Endothelial cell of umbilical vein (primary cell): ENCODE data around the gene CENPU.

ENCODE experiments used
- FOS ChIP-seq: IDR thresholded peaks from 2 replicates; pipeline ENCODE4 v1.6.1; 2011; ENCODE audit warnings: mild to moderate bottlenecking, low read length, moderate library complexity, borderline replicate concordance; ENCODE audit not compliant: insufficient read depth
- MYC ChIP-seq: IDR thresholded peaks from one replicate; pipeline ENCODE4 v1.6.1; 2011; ENCODE audit warnings: mild to moderate bottlenecking, low read depth, low read length
- POLR2A ChIP-seq: IDR thresholded peaks from 2 replicates; pipeline ENCODE4 v1.6.1; 2012; ENCODE audit warnings: low read depth, mild to moderate bottlenecking, control low read depth, low read length
- POLR2AphosphoS5 ChIP-seq: IDR thresholded peaks from 2 replicates; pipeline ENCODE4 v1.6.1; 2012; ENCODE audit warnings: low read depth, mild to moderate bottlenecking, control low read depth, low read length, moderate library complexity; ENCODE audit not compliant: insufficient read depth
- TF ChIP-seq, protein P1 (sequence below), 2 donors: IDR thresholded peaks; 1 replicate in 1 of 2; 2 replicates in 1 of 2; pipeline ENCODE4 v1.5.1; 2011; ENCODE audit warnings: low read length in 2 of 2, mild to moderate bottlenecking in 2 of 2, moderate library complexity in 2 of 2, control low read depth in 1 of 2, inconsistent platforms in 1 of 2, low read depth in 1 of 2; ENCODE audit not compliant: insufficient read depth in 1 of 2; ENCODE audit errors: extremely low read depth in 1 of 2

DNA sequence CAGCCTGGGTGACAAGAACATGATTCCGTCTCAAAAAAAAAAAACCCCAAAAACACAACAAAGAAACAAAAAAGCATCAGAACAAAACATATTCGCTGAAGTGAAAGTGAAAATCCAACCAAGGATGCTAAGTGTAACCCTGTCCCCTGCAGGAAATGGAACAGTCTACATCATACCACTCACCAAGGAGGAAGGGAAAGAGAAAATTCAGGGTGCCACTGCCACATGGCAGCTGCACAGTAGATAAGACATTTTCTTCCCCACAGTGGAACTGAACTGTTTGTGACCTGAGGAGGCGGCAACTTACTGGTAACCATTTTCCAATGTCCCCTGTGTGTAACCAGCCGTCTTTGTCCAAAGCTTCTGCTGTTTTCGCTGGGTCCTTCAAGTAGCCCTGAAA is 28.2 kb upstream of the CENPU start:
- TF ChIP-seq POLR2AphosphoS5: no peak
- TF ChIP-seq, protein P1, sequence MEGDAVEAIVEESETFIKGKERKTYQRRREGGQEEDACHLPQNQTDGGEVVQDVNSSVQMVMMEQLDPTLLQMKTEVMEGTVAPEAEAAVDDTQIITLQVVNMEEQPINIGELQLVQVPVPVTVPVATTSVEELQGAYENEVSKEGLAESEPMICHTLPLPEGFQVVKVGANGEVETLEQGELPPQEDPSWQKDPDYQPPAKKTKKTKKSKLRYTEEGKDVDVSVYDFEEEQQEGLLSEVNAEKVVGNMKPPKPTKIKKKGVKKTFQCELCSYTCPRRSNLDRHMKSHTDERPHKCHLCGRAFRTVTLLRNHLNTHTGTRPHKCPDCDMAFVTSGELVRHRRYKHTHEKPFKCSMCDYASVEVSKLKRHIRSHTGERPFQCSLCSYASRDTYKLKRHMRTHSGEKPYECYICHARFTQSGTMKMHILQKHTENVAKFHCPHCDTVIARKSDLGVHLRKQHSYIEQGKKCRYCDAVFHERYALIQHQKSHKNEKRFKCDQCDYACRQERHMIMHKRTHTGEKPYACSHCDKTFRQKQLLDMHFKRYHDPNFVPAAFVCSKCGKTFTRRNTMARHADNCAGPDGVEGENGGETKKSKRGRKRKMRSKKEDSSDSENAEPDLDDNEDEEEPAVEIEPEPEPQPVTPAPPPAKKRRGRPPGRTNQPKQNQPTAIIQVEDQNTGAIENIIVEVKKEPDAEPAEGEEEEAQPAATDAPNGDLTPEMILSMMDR (IDR thresholded peaks at IDR 0.05; ENCODE audit: extremely low read depth in 1 of 2, insufficient read depth in 1 of 2, low read depth in 1 of 2, low read length in 2 of 2): no peak
- no peak for TF ChIP-seq MYC
- TF ChIP-seq FOS: no peak
- TF ChIP-seq POLR2A: no peak
